ENCODE results near the gene CLDN24.
"Not testable (repeated sequence)": the region's sequence is repeated elsewhere in the genome, so short reads cannot be mapped to it uniquely, and the experiment has no call there.

Gene CLDN24

GRCh38 chr4:183345261-183345660 lies 23.0 kb upstream of the CLDN24 start:
- DNase-seq = no peak

DNA sequence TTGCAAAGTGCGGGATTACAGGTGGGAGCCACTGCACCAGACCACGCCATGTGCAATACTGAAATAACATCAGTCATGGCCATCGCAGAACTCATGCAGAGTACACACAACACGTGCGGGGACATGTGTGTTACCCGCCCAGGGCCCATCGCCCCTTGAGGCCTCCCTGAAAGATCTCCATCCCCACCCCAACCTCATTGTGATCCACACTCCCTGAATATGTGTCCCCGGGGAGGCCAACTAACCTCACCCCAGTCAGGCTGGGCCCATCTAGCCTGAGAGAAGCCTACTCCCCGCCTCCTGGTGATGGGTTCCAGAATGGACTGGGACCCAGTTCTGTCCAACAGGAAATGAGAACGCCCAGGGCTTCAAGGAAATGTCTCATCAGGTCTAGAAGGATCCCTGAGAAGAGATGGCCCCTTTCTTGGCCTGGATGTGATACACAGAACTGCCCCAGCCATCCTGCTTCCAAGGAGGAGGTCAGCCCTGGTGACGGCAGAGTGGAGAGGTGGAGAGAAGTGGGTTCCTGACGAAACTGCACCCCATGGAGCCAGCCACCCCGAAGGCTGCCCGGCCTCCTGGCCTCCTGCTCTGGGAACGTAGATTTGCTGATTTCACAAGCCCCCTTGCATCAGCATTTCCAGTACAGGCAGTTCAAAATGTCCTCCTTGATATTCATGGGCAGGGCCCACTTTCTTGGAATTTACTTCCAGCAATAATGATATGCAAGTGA lies 22.5 kb upstream of the CLDN24 start:
- no peak for DNase-seq

GRCh38 chr4:183343730-183344129 lies 21.5 kb upstream of the CLDN24 start:
- DNase-seq = no peak

GRCh38 chr4:183342541-183343533 lies 20.6 kb upstream of the CLDN24 start:
- no peak for DNase-seq

- DNase-seq = no peak
Measured at GRCh38 chr4:183337833-183338232, 15.6 kb upstream of the CLDN24 start.

DNA sequence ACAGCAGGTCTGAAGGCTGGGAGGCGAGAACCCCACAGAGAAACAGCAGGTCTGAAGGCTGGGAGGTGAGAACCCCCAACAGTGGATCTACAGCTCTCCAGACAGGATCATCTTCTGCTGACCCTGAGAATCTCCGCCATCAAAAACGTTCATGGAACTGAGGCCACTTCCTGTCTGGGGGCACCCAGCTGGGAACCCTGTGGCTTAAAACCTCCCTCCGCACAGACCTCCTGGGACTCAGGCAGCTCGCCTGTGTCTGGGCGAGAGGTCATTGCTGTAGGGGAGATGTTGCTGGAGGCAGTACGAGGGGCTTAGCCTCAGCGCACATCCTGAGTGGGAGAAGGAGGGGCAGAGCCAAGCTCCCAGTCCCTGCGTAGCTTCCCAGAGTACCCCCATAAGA lies 15.1 kb upstream of the CLDN24 start:
- DNase-seq = no peak

GRCh38 chr4:183335369-183335940 lies 13.2 kb upstream of the CLDN24 start:
- no peak for DNase-seq

DNA sequence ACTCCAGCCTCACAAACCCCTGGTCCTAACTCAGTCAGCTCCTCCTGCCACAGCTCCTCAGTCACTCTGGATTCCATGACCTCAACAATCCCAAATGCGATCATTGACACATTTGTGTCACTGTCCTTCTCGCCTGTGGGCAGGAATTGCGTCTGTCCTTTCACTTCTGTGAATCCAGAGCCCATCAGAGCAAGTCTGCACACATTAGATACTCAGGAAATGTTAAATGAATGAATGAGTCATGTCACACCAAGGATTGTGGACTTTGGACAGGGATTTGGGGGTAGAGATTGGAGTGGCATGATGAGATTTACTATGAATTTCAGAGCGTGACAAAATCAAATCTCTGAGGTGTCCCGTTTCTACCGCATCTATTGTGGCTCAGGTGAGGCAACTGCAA lies 11.8 kb upstream of the CLDN24 start:
- DNase-seq = no peak

DNA sequence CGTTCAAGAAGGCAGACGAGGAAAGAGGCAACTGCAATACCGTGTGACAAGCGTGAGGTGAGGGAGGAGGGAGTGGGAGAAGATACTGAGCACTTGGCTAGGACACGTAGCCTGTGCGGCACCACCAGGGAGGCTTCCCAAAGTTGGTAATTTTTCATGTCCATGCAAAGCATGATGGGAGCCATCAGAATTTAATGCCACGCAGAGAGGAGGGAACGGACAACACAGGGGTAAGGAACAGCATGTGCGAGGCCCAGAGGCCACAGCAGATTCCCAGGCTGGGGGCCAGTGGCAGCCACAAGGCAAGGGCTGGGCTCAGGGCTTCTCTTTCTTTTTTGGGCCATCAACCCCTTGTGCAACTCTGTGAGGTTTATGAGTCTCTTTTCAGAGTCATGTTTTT lies 11.0 kb upstream of the CLDN24 start:
- DNase-seq = no peak

- DNase-seq = no peak
Measured at GRCh38 chr4:183332447-183332846, 10.2 kb upstream of the CLDN24 start.

- DNase-seq = no peak
Measured at GRCh38 chr4:183330841-183331240, 8.6 kb upstream of the CLDN24 start.

- DNase-seq = no peak
Measured at GRCh38 chr4:183329954-183330742, 7.9 kb upstream of the CLDN24 start.

DNA sequence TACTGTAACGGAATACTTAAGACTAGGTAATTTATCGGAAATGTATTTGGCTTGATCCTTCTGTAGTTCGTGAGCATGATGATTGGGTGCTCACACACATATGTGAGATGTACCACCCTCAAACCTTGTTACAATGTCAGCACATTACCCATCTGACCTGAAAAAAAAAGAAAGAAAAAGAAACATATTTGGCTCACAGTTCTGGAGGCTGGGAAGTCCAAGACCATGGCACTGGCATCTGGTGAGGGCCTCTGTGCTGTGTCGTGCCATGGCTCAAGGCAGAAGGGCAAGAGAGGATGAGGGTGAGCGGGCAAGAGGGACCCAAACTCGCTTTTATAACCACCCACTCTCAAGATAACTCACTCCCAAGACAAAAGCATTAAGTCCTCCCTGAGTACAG lies 7.0 kb upstream of the CLDN24 start:
- no peak for DNase-seq

- DNase-seq = no peak
Measured at GRCh38 chr4:183328832-183329231, 6.6 kb upstream of the CLDN24 start.

DNA sequence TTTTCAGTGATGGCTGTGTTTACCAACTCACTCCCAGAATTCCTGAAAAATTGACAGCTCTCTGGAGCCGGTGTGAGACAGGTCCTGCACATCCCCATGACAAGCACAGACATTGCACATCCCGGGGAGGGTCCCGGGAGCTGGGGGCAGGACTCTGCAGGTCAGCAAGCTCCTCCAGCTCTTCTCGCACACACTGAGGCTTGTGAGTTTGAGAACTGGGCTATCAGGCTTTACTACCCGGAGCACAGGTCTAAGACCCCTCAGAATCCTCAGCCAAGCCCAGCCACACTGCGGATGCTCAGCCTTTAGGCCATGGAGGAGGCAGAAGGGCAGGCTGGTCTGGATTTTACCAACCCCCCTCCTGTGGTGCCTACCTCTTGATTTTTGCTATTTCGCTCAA lies 5.6 kb upstream of the CLDN24 start:
- DNase-seq = no peak

- DNase-seq = no peak
Measured at GRCh38 chr4:183326853-183327252, 4.6 kb upstream of the CLDN24 start.

- not testable (repeated sequence) for DNase-seq
Measured at GRCh38 chr4:183326387-183326786, 4.2 kb upstream of the CLDN24 start.

GRCh38 chr4:183324619-183325018 lies 2.4 kb upstream of the CLDN24 start:
- no peak for DNase-seq

DNA sequence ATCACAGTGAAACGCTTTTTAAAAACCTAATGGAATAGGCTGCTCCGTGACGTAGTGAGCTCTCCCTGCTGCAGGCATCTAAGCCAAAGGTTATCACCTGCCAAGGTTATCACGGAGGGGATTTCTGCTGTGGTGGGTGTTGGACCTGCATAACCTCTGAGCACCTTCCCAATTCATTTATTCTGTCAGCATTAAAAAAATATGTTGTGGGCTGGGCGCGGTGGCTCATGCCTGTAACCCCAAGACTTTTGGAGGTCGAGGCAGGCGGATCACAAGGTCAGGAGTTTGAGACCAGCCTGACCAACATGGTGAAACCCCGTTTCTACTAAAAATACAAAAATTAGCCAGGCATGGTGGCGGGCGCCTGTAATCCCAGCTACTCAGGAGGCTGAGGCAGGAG lies 1.8 kb upstream of the CLDN24 start:
- not testable (repeated sequence) for DNase-seq

GRCh38 chr4:183323295-183323694 lies 1.1 kb upstream of the CLDN24 start:
- no peak for DNase-seq

DNA sequence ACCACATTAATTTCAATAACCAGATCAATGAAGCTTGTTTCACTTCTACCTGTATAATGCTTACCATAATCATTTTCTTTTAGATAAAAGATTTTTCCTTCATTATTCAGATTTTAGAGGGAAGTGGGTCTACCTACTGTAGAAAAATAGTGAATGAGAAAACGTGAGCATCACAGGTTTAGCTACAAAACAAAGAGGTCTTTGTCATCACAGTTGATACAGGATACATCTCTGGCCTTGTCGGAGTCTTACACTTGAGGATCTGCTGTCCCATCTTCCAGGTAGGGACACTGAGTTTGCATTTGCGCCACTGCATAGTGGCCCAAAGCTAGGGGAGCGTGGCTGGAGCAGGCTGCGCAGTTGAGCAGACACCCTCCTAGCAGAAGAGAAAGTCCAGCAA lies 710 bp downstream of the CLDN24 start:
- DNase-seq = no peak

DNA sequence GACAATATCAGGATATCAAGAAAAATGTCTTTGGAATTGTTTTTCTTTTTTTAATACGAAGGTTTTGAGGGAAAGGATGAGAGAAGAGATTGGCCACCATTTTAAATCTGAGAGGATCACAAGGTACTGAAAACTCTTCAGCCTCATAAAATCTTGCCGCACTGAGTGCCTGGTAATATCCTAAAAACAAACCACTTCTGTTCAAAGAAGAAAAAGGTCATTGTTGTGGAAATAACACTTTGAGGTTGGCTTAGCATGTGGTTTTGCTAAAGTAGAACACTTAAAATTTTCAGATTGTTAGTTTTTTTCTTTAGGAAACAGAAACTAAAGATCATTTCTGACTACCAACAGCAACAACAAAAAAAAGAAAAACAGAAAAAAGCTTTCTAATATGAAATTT lies 1.1 kb downstream of the CLDN24 start:
- DNase-seq = no peak
